ENCODE results near the gene TNRC6C.

DNA sequence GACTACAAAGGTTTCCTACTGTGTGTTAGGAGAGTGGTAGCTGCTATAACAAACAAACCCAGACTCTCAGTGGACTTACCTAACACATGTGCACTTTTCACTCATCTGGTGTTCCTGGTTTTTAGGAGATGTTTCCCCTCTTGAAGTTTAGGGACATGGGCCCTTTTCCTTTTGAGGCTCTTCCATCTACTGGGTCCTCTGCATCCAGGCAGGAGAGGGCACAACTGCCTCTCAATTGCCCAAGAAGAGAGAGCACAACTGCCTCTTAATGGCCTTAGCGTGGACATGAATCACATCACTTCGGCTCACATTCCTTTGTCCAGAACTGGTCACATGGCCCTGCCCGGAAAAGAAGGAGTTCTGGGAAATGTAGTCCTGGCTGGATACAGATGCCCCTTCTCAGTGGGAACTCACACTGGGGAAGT, 9.8 kb upstream of the TNRC6C start:
- TF ChIP-seq GATA3 (IDR thresholded peaks at IDR 0.05; ENCODE audit: low read depth, low read length), result no peak
- TF ChIP-seq GATA2 (IDR thresholded peaks at IDR 0.05; ENCODE audit: low read depth, low read length), result no peak

Measured in SH-SY5Y (cell line).